SK-N-SH treated with all-trans-retinoic acid at 6 μM for 48 hours (cell line): ENCODE data around the gene C12orf54.
"Not testable (repeated sequence)": the region's sequence is repeated elsewhere in the genome, so short reads cannot be mapped to it uniquely, and the experiment has no call there.

Experiments
- ARNTL ChIP-seq: fragments of 450-650 bp; formaldehyde crosslinking; IDR thresholded peaks from 2 replicates; pipeline ENCODE4 v1.5.0; 2020; ENCODE audit warnings: low read depth, mild to moderate bottlenecking, moderate library complexity, borderline replicate concordance
- CREB5 ChIP-seq: fragments of 250-450 bp; sonication (Bioruptor Pico); IDR thresholded peaks from 2 replicates; pipeline ENCODE4 v1.5.1; 2020; ENCODE audit warnings: low read depth, mild to moderate bottlenecking, moderate library complexity
- PATZ1 ChIP-seq: fragments of 250-450 bp; sonication (Bioruptor Pico); IDR thresholded peaks from 2 replicates; pipeline ENCODE4 v1.8.0; 2020; ENCODE audit warnings: mild to moderate bottlenecking, moderate library complexity, borderline replicate concordance
- ZFP3 ChIP-seq: fragments of 250-450 bp; sonication (Bioruptor Pico); IDR thresholded peaks from 2 replicates; pipeline ENCODE4 v1.5.0; 2020; ENCODE audit warnings: mild to moderate bottlenecking, moderate library complexity

GRCh38 chr12:48474497-48474896, 7.8 kb upstream of the C12orf54 start:
- TF ChIP-seq PATZ1 (CRISPR knock-in tag); ARNTL (CRISPR knock-in tag); ZFP3; CREB5 (CRISPR knock-in tag): not testable (repeated sequence)
